Right atrium auricular region (tissue), 2 donors: ENCODE results near the gene FREM3. TPM values are rescaled to one million over a fixed set of nuclear protein-coding genes. Genes with fewer than 3 reads are reported as not detected.
"Not testable (repeated sequence)": the region's sequence is repeated elsewhere in the genome, so short reads cannot be mapped to it uniquely, and the experiment has no call there.

Experiments
- DNase-seq: peaks from one replicate; pipeline ENCODE4 v3.0.0-alpha.2; 2019; ENCODE audit warnings: low spot score
- H3K27ac ChIP-seq, 2 donors: fragments of 200-600 bp; sonication (generic); 1 replicate in 1 of 2; 2 replicates in 1 of 2; pipeline ENCODE4 v1.5.1; 2016 to 2019
- H3K27me3 ChIP-seq, 2 donors: fragments of 200-600 bp; sonication (generic); one replicate each; pipeline versions ENCODE4 v1.5.1 to v1.6.0; 2017 to 2019
- H3K36me3 ChIP-seq: fragments of 200-600 bp; sonication (generic); one replicate; pipeline ENCODE4 v1.5.1; 2016
- H3K4me1 ChIP-seq, 2 donors: fragments of 200-600 bp; sonication (generic); one replicate each; pipeline versions ENCODE4 v1.5.1 to v1.6.0; 2017 to 2019
- H3K4me3 ChIP-seq, 2 donors: fragments of 200-600 bp; sonication (generic); 1 replicate in 1 of 2; 2 replicates in 1 of 2; pipeline ENCODE4 v1.5.1; 2017 to 2019; ENCODE audit warnings: mild to moderate bottlenecking in 1 of 2, moderate library complexity in 1 of 2
- H3K9me3 ChIP-seq, 2 donors: fragments of 200-600 bp; sonication (generic); one replicate each; pipeline ENCODE4 v1.5.1; 2019
- total RNA-seq, 2 donors: library from RNA; depleted of rRNA; stranded (reverse); fragments of >200 nt; gene quantifications; one replicate each; pipeline ENCODE4 v1.1.0, GENCODE V29; 2016
- TF ChIP-seq, protein P1 (sequence below), 2 donors: fragments of 200-600 bp; sonication (generic); IDR thresholded peaks; one replicate each; pipeline ENCODE4 v1.5.1; 2019; ENCODE audit warnings: antibody characterized with exemption in 2 of 2

FREM3 gene
- under 1 TPM in 1 of 2 donors, not detected in 1; 0.04 TPM for total RNA-seq

DNA sequence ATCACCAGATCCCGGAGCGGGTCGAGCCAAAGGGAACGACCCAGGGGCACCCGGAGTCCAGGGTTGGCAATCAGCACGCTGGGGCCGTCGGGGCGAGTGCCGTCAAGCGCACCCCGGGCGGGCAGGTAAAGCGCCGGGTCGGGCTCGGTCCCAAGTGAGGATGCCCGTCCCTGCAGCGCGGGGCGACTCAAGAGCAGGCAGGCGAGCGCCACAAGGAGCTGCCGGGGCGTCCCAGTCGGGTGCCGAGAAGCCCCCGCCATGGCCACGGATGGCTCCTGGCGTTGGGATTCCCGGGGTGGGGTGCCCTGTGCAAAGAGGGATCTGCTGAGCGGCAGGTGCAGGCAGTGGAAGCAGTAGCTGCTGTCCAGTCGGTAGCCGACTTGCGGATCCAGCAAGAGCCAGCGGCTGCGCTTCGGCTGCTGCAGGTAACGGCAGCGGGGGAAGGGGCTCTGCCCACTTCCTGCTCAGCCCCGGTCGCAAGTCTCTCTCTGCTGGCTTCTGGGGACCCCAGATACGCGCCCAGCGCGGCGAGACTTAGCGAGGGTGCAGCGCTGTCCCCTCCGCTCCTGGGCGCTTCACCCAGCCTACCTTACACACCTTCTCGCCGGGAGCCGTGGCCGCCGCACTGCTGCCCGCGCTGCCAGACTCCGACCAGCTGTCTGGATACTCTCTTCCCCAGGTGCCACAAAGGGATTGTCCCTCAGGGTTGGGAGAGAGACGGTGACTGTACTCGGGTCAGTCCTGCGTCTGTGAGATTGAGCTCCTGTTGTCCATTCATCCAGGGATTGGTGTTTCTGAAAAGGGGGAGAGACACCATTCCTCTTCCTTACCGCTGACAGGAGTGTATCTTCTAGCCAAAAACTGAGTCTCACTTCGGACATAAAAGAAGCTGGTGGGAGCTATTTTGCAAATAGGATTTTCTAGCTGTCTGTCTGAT, at the start of gene FREM3:
Gene FREM3, minus strand, starts transcription at position 260 of the 937 bp plus-strand sequence. Its CDS starts 0 bp downstream, at position 260.
- no peak within 1 kb of the TSS for H3K27ac ChIP-seq
- DNase-seq, result no peak
- TF ChIP-seq, protein P1, sequence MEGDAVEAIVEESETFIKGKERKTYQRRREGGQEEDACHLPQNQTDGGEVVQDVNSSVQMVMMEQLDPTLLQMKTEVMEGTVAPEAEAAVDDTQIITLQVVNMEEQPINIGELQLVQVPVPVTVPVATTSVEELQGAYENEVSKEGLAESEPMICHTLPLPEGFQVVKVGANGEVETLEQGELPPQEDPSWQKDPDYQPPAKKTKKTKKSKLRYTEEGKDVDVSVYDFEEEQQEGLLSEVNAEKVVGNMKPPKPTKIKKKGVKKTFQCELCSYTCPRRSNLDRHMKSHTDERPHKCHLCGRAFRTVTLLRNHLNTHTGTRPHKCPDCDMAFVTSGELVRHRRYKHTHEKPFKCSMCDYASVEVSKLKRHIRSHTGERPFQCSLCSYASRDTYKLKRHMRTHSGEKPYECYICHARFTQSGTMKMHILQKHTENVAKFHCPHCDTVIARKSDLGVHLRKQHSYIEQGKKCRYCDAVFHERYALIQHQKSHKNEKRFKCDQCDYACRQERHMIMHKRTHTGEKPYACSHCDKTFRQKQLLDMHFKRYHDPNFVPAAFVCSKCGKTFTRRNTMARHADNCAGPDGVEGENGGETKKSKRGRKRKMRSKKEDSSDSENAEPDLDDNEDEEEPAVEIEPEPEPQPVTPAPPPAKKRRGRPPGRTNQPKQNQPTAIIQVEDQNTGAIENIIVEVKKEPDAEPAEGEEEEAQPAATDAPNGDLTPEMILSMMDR (IDR thresholded peaks at IDR 0.05), result no peak
- no peaks in the 10 kb centered on the region for H3K36me3 ChIP-seq
- peaks cover 0 to 19% of the 10 kb centered on the region in 2 donors for H3K4me1 ChIP-seq
- H3K4me3 ChIP-seq, result peak within 1 kb of the TSS; percentile 24 to 48
- H3K27me3 ChIP-seq, result peaks cover 4 to 15% of the 10 kb centered on the region in 2 donors
- H3K9me3 ChIP-seq, result no peaks in the 10 kb centered on the region

DNA sequence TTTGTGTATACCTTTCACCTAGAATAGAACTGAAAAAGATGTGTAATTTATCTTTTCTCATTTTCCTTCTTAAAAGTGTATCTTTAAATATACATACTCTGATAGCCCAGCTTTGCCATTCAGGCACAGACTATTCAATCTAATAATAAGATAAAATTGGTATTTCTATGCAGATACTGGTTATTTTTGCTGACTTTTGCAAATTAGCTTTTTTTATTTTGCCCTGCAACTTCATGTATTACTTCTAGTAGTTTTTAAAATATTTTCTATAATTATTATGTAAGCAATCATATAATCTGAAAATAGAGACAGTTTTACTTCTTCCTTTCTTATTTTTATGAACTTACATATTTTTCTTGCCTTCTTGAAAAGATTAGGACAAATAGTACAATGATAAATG, 45.4 kb upstream of the FREM3 start:
- no peak for DNase-seq
- Histone ChIP-seq H3K4me3 (no peak overlapping the region), H3K4me1 (no peaks in the 10 kb centered on the region), H3K27me3 (no peaks in the 10 kb centered on the region), H3K9me3 (no peaks in the 10 kb centered on the region), H3K27ac (no peak overlapping the region), H3K36me3 (no peaks in the 10 kb centered on the region)
- TF ChIP-seq, protein P1 (IDR thresholded peaks at IDR 0.05), result no peak

DNA sequence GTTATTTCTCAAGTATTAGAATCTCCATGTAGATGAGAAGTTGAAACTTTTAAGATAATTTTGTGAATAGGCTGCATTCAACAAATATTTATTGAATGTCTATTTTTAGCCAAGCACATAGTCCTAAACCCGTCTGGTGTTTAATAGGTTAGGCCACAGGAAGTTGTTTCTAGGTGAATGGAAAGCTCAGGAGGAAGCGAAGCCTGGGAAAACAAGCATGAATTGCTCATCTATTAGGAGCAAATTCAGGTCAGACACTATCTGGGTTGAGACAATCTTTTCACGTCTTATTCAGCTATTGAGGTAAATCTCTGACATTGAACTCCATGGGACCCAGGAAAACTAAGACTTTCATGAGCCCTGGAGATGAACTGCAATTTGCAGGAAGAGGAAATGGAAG, 43.1 kb upstream of the FREM3 start:
- TF ChIP-seq, protein P1 (IDR thresholded peaks at IDR 0.05), result no peak
- no peak for DNase-seq
- Histone ChIP-seq H3K27me3 (no peaks in the 10 kb centered on the region), H3K4me3 (no peak overlapping the region), H3K4me1 (no peaks in the 10 kb centered on the region), H3K9me3 (no peaks in the 10 kb centered on the region), H3K36me3 (no peaks in the 10 kb centered on the region), H3K27ac (no peak overlapping the region)

DNA sequence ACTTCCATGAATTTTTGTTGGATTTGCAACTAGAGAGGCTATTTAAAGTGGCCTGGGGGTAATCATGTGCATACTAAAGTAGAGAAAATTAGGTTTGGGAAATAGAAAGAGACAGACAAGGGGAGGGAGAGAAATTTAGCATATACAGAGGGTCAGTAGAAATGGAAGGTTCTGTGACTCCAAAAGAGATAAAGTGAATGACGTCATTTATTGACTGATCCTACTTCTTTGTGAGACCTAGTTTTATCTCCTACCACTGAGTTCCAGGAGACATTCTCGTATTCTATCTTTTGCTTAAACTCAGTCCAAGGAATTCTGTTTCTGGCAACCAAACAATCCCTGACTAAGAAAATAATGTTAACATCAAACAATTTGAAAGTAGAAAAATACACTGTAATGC, 42.4 kb upstream of the FREM3 start:
- TF ChIP-seq, protein P1 (IDR thresholded peaks at IDR 0.05), result no peak

DNA sequence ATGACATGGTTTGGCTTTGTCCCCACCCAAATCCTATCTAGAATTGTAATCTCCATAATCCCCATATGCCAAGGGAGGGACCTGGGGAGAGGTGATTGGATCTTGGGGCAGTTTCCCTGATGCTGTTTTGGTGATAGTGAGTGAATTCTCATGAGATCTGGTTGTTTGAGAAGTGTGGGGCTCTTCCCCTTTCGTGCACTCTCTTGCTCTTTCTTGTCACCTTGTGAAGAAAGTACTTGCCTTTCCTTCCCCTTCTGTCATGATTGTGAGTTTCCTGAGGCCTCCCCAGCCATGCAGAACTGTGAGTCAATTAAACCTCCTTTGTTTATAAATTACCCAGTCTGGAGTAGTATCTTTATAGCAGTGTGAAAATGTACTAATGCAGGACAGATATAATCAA, 36.4 kb upstream of the FREM3 start:
- Histone ChIP-seq H3K27ac (no peak overlapping the region), H3K36me3 (no peaks in the 10 kb centered on the region), H3K9me3 (no peaks in the 10 kb centered on the region), H3K4me1 (no peaks in the 10 kb centered on the region), H3K27me3 (no peaks in the 10 kb centered on the region), H3K4me3 (no peak overlapping the region)
- DNase-seq, result no peak
- TF ChIP-seq, protein P1 (IDR thresholded peaks at IDR 0.05), result no peak

More for the DNA sequence above, 42.4 kb upstream of the FREM3 start:
- Histone ChIP-seq H3K27me3 (no peaks in the 10 kb centered on the region), H3K27ac (no peak overlapping the region), H3K4me3 (no peak overlapping the region), H3K9me3 (no peaks in the 10 kb centered on the region), H3K36me3 (no peaks in the 10 kb centered on the region), H3K4me1 (no peaks in the 10 kb centered on the region)
- DNase-seq, result no peak

DNA sequence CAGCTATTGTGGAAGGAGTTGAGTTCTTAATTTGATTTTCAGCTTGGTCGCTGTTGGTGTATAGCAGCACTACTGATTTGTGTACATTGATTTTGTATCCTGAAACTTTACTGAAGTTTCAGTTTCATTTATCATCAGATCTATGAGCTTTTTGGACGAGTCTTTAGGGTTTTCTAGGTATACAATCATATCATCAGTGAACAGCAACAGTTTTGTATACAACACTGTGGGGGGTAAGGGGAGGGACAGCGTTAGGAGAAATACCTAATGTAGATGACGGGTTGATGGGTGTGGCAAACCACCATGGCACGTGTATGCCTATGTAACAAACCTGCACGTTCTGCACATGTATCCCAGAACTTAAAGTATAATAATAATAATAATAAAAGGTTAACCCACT, 35.6 kb upstream of the FREM3 start:
- not testable (repeated sequence) for H3K36me3 ChIP-seq, H3K9me3 ChIP-seq, H3K4me1 ChIP-seq, H3K27me3 ChIP-seq, H3K4me3 ChIP-seq, H3K27ac ChIP-seq, DNase-seq
